Duodenal mucosa (tissue), 2 donors: ENCODE measurements around the gene FUNDC2.

Experiments used
- H3K27ac ChIP-seq: one replicate; pipeline ENCODE4 v1.7.0; 2013; ENCODE audit warnings: low read depth, low read length
- H3K27me3 ChIP-seq, 2 donors: one replicate each; pipeline ENCODE4 v1.7.0; 2013; ENCODE audit warnings: low read length in 2 of 2, control low read depth in 1 of 2; ENCODE audit not compliant: insufficient read depth in 2 of 2, control insufficient read depth in 1 of 2
- H3K36me3 ChIP-seq, 2 donors: one replicate each; pipeline ENCODE4 v1.7.0; 2013; ENCODE audit warnings: low read length in 2 of 2, control low read depth in 1 of 2; ENCODE audit not compliant: insufficient read depth in 2 of 2, control insufficient read depth in 1 of 2
- H3K4me1 ChIP-seq, 2 donors: one replicate each; pipeline ENCODE4 v1.7.0; 2013; ENCODE audit warnings: low read length in 2 of 2, control low read depth in 1 of 2; ENCODE audit not compliant: insufficient read depth in 2 of 2, control insufficient read depth in 1 of 2
- H3K4me3 ChIP-seq, 2 donors: one replicate each; pipeline ENCODE4 v1.7.0; 2013; ENCODE audit warnings: low read length in 2 of 2, low read depth in 1 of 2
- H3K9ac ChIP-seq, 2 donors: one replicate each; pipeline ENCODE4 v1.7.0; 2013; ENCODE audit warnings: low read length in 2 of 2, low read depth in 1 of 2
- H3K9me3 ChIP-seq, 2 donors: one replicate each; pipeline ENCODE4 v1.7.0; 2013; ENCODE audit warnings: low read length in 2 of 2, control low read depth in 1 of 2; ENCODE audit not compliant: control insufficient read depth in 1 of 2

Gene FUNDC2

GRCh38 chrX:155105919-155106318, 79.3 kb downstream of the FUNDC2 start:
- Histone ChIP-seq H3K27ac (no peak overlapping the region), H3K4me1 (no peaks in the 10 kb centered on the region), H3K9me3 (no peaks in the 10 kb centered on the region), H3K27me3 (no peaks in the 10 kb centered on the region), H3K36me3 (peaks cover 0 to 3% of the 10 kb centered on the region in 2 donors), H3K4me3 (no peak overlapping the region), H3K9ac (no peak overlapping the region)

GRCh38 chrX:155108427-155108826, 81.8 kb downstream of the FUNDC2 start:
- no peaks in the 10 kb centered on the region for H3K4me1 ChIP-seq
- H3K9ac ChIP-seq, result no peak overlapping the region
- no peaks in the 10 kb centered on the region for H3K9me3 ChIP-seq
- no peak overlapping the region for H3K4me3 ChIP-seq
- no peaks in the 10 kb centered on the region for H3K27me3 ChIP-seq
- no peak overlapping the region for H3K27ac ChIP-seq
- H3K36me3 ChIP-seq, result peaks cover 3 to 4% of the 10 kb centered on the region in 2 donors
